ENCODE results near the gene GNB5.
"Not testable (repeated sequence)": the region's sequence is repeated elsewhere in the genome, so short reads cannot be mapped to it uniquely, and the experiment has no call there.

Gene GNB5

GRCh38 chr15:52191207-52191606, at the start of gene GNB5:
Gene GNB5 (minus strand): TSS chr15:52191392. CDS start chr15:52184676, 6,716 bp downstream.
- no peaks in the 10 kb centered on the region for H3K36me3 ChIP-seq
- H3K27ac ChIP-seq = no peak within 1 kb of the TSS
- no peaks in the 10 kb centered on the region for H3K9me3 ChIP-seq
- DNase-seq = no peak
- no peak for TF ChIP-seq CTCF (IDR thresholded peaks at IDR 0.05)
- intact Hi-C loops (cut with DNase I; ENCODE audit: low total_unique reads) = no loop called here
- no peaks in the 10 kb centered on the region for H3K27me3 ChIP-seq
- H3K4me3 ChIP-seq = no peak within 1 kb of the TSS
- no peaks in the 10 kb centered on the region for H3K4me1 ChIP-seq

GRCh38 chr15:52240166-52240565, 49.0 kb upstream of the GNB5 start:
- H3K27me3 ChIP-seq = peaks cover 0 to 5% of the 10 kb centered on the region in 2 donors
- peaks cover 0 to 34% (median 0%) of the 10 kb centered on the region in 3 donors for H3K36me3 ChIP-seq
- H3K4me1 ChIP-seq = no peaks in the 10 kb centered on the region
- no peak for TF ChIP-seq CTCF (IDR thresholded peaks at IDR 0.05)
- H3K27ac ChIP-seq = no peak overlapping the region
- intact Hi-C loops (cut with DNase I; ENCODE audit: low total_unique reads) = no loop called here
- no peak for DNase-seq
- H3K9me3 ChIP-seq = no peaks in the 10 kb centered on the region
- no peak overlapping the region for H3K4me3 ChIP-seq

DNA sequence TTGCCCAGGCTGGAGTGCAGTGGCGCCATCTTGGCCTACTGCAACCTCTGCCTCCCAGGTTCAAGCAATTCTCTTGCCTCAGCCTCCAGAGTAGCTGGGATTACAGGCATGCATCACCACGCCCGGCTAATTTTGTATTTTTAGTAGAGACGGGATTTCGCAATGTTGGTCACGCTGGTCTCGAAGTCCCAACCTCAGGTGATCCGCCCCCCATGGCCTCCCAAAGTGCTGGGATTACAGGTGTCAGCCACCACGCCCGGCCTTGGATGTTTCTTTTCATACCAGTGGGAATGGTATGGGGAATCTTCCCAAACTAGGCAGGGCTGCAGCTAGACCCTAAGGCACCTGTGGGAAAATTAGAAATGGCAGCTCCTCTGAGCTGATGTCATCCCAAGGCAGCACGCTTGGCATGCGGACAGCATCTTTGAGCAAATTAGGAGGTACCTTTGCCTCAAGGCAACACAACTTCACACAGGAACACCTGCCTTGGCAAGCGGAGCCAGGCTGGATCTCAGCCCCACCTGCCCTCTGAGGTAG, 47.9 kb upstream of the GNB5 start:
- H3K27ac ChIP-seq; H3K9me3 ChIP-seq; H3K27me3 ChIP-seq; DNase-seq; H3K4me1 ChIP-seq; H3K4me3 ChIP-seq; intact Hi-C loops (cut with DNase I; ENCODE audit: low total_unique reads): not testable (repeated sequence)
- H3K36me3 ChIP-seq = peaks cover 0 to 39% (median 0%) of the 10 kb centered on the region in 3 donors

DNA sequence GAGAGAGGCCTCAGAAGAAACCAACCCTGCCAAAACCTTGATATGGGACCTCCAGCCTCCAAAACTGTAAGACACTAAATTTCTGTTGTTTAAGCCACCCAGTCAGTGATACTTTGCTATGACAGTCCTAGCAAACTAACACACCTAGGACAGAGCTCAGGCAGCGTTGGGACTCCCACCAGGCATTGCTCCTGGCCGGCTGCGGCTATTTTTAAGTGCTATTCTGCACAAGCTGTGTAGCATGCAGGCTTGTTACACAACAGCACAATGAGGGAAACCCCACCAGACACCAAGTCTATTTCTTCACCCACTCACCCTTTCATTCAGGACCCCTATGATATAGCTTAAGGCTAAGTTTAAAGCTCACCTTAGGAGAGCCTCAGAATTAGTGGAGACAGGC, 47.0 kb upstream of the GNB5 start:
- Histone ChIP-seq H3K9me3 (no peaks in the 10 kb centered on the region), H3K4me1 (no peaks in the 10 kb centered on the region), H3K27me3 (peaks cover 0 to 5% of the 10 kb centered on the region in 2 donors), H3K4me3 (no peak overlapping the region), H3K36me3 (peaks cover 0 to 35% (median 0%) of the 10 kb centered on the region in 3 donors), H3K27ac (no peak overlapping the region)
- intact Hi-C loops (cut with DNase I; ENCODE audit: low total_unique reads) = no loop called here
- TF ChIP-seq CTCF (IDR thresholded peaks at IDR 0.05) = no peak
- DNase-seq = no peak

DNA sequence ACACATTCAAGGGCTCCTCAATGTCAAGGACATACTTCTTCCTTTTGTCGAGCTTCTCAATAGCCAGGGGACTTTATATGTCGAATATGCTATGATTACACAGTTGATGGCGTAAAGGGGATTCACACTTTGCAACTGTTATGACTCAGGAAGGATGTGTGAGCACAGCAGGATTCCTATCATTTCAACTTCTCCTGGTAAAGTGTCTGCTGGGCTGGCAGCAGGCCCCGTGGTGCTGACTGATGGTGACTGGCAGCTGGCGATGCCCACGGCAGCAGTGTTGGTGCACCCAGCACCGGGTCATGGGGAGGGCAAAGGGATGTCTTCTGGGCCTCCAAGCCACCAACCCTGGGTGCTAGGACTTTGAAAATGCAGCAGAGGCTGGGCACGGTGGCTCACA, 44.8 kb upstream of the GNB5 start:
- H3K27ac ChIP-seq = no peak overlapping the region
- no peaks in the 10 kb centered on the region for H3K9me3 ChIP-seq
- no peaks in the 10 kb centered on the region for H3K27me3 ChIP-seq
- H3K4me3 ChIP-seq = no peak overlapping the region
- DNase-seq = no peak
- H3K4me1 ChIP-seq = no peaks in the 10 kb centered on the region
- TF ChIP-seq CTCF (IDR thresholded peaks at IDR 0.05) = no peak
- peaks cover 0 to 35% (median 0%) of the 10 kb centered on the region in 3 donors for H3K36me3 ChIP-seq
- intact Hi-C loops (cut with DNase I; ENCODE audit: low total_unique reads) = no loop called here

DNA sequence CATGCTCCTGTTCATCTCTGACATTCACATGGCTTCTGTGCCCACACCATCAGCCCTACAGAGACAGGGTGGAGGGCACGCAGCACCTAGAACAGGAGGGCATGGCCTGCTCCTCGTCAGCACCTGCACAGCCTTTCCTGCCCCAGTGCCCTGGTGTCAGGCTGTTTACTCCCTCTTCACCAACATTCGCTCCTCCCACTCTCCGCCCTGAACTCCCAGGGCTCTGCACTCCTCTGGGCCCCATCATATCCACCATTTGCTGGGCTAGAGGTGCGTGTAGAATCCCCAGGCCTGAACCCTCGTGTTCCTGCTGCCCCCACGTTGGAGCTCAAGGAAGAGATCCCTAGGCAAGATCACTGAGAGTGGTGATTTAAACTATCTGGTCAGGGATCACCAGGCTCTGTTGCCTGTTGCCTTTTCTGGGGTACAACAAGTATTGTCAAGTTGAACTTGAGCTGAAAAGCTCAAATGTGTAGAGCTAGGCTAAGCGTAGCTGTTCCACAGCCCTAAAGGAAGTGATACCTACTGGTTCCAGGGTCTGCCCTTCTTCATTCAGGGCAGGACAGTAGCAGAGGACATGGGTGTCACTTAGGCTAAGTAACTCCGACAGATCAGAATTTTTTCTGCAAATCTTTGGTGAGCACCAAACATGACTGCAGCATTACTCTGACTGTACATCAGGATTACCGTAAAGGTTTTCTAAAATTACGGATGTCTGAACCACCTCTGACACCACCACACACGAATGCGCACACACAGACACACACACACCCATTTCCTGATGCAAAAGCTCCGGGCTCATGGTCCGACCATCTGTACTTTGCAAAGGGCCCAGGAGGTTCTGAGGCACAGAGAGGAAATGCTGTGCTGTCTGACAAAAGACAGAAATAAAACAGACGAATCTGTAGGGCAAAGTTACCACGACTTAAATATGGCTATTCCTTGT, 43.7 kb upstream of the GNB5 start:
- no peak overlapping the region for H3K27ac ChIP-seq
- H3K4me3 ChIP-seq = no peak overlapping the region
- H3K36me3 ChIP-seq = peaks cover 0 to 35% (median 0%) of the 10 kb centered on the region in 3 donors
- H3K9me3 ChIP-seq = no peaks in the 10 kb centered on the region
- DNase-seq = no peak
- H3K4me1 ChIP-seq = no peaks in the 10 kb centered on the region
- TF ChIP-seq CTCF (IDR thresholded peaks at IDR 0.05) = no peak
- intact Hi-C loops (cut with DNase I; ENCODE audit: low total_unique reads) = no loop called here
- H3K27me3 ChIP-seq = no peaks in the 10 kb centered on the region
